ENCODE data around the gene ST3GAL2.

Gene ST3GAL2

DNA sequence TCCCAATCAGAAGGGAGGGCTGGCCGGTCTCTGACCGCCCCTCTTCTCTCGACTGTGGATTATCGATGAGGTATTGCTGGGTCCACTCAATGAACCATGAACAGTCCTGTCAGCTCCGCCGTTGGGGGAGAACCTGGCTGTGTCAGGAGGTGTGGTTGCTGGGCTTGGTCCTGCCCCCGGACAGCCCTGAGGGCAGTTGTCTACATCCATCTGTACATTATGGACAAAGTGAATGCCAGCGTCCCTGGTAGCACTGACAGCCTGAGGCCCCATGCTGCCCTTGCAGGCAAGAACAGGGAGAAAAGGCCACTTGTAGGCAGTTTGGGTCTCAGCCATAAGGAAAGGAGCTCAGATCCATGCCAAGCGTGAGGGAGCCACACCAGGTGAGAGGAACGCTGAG lies 38.9 kb downstream of the ST3GAL2 start:
- DNase-seq (ENCODE audit: extremely low read depth, low read depth): no peak
- TF ChIP-seq, protein P1, sequence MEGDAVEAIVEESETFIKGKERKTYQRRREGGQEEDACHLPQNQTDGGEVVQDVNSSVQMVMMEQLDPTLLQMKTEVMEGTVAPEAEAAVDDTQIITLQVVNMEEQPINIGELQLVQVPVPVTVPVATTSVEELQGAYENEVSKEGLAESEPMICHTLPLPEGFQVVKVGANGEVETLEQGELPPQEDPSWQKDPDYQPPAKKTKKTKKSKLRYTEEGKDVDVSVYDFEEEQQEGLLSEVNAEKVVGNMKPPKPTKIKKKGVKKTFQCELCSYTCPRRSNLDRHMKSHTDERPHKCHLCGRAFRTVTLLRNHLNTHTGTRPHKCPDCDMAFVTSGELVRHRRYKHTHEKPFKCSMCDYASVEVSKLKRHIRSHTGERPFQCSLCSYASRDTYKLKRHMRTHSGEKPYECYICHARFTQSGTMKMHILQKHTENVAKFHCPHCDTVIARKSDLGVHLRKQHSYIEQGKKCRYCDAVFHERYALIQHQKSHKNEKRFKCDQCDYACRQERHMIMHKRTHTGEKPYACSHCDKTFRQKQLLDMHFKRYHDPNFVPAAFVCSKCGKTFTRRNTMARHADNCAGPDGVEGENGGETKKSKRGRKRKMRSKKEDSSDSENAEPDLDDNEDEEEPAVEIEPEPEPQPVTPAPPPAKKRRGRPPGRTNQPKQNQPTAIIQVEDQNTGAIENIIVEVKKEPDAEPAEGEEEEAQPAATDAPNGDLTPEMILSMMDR (IDR thresholded peaks at IDR 0.05; ENCODE audit: low read depth, low read length): no peak

DNA sequence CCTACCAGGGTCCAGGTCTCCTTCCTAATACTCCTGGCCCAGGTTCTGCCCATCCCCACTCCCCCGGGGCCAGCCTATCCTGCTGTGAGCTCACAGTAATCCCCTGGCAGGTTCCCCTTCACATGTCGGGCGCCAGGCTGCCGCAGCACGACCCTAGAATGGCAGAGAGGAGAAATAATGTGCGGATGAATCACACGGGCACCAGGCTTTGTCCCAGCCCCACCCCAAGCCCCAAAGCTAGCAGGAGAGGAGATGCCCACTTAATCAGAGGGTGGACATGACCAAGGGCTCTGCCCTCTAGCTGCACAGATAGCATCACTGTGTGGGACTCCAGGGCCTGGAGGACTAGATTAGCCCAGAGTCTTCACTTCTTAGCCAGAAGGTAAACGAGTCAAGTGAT lies 39.5 kb downstream of the ST3GAL2 start:
- TF ChIP-seq, protein P1 (IDR thresholded peaks at IDR 0.05; ENCODE audit: low read depth, low read length): no peak
- no peak for DNase-seq (ENCODE audit: extremely low read depth, low read depth)

DNA sequence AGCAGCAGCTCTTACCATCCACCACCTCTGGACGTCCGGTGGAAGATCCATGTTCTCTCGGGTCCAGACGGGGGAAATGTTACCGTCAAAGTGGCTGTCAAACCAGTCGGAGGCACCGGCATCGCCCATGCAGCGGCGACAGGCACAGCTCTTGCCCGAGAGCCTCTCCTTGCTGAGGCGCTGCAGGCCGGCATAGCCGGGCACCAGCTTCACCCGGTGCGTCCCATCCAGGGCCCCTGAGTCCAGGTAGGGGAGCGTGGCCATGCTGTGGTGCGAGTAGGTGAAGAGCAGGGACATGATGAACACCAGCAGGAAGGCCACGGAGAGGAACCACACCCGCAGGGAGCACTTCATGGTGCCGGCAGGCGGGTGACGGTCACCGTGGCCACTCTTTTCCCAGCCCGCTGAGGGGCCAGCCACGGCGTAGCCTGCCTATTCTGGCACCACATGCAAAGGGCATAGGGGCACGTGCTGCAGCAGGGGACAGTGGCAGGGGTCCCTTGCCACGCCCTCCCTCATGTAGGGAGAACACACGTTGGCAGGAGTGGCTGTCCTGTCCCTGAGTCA lies 40.6 kb downstream of the ST3GAL2 start:
- no peak for DNase-seq (ENCODE audit: extremely low read depth, low read depth)
- TF ChIP-seq, protein P1 (IDR thresholded peaks at IDR 0.05; ENCODE audit: low read depth, low read length): no peak

DNA sequence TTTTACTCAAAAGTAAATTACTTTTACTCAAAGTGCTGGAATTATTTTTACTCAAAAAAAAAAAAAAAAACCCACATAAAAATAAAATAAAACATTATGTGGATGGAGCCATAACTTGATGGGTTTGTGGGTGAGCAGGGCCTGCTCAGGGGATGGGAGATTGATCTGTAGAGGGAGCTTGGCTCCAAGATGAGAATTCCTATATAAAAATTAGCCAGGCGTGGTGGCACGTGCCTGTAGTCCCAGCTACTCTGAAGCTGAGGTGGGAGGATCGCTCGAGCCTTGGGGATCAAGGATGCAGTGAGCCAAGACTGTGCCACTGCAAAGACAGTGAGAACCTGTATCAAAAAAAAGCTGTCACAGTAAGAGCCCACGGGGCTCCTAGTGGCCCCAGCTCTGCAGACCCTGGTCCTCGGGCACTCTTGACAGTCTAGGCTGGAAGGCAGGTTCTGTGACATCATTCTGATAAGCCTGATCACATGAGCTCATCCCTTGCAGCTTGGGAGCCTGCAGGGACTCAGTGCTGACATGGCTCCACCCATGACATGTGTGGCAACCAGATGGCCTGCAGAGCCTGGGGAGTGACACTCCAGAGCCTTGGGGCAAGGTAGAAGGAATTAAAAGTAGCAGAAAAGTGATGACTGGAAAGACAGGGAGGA lies 42.5 kb downstream of the ST3GAL2 start:
- DNase-seq (ENCODE audit: extremely low read depth, low read depth): no peak
- TF ChIP-seq, protein P1 (IDR thresholded peaks at IDR 0.05; ENCODE audit: low read depth, low read length): no peak

DNA sequence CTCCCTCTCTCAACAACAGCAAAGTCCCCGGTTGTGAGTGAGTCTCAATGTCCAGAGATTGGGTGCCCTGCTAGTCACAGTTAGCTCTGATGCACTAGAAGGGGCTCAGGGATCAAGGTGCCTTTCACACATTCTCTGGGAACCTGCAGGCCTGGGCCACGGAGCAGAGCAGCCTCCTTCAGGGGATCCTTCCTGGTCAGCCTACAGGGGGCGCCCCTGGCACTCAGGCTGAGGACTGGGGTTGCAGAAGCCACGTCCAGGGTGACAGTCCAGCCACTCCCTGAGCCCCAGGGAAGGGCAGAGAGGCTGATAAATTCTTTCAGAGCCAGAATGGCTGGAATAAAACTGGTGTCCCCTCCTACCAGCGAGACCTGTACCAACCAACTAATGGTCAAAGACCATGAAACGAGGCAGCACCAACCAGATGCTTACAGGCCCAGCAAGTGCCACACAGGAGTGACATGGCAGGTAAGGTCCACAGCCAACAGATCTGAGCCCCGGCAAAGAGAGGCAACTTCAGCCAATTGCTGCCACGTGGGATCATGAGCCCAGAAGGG lies 43.5 kb downstream of the ST3GAL2 start:
- TF ChIP-seq, protein P1 (IDR thresholded peaks at IDR 0.05; ENCODE audit: low read depth, low read length): peak; percentile 66
- no peak for DNase-seq (ENCODE audit: extremely low read depth, low read depth)

DNA sequence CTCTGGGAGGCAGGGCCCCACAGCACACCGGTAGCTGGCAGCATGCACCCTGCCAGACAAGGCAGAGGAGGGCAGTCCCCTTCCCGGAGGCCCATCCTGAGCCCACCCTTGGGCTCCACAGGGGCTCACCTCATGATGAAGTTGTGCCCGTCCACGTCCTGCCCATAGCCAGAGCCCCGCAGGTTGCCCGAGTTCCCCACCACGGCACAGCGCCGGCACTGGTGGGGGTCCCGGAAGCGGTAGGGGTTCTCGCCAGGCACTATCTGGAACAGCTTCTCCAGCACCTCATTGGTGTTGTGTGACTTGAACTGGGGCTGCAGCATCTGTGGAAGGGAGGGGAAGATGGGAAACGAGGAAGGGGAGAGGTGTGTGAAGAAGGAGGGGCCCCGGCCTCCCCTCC lies 44.0 kb downstream of the ST3GAL2 start:
- no peak for DNase-seq (ENCODE audit: extremely low read depth, low read depth)
- TF ChIP-seq, protein P1 (IDR thresholded peaks at IDR 0.05; ENCODE audit: low read depth, low read length): no peak

DNA sequence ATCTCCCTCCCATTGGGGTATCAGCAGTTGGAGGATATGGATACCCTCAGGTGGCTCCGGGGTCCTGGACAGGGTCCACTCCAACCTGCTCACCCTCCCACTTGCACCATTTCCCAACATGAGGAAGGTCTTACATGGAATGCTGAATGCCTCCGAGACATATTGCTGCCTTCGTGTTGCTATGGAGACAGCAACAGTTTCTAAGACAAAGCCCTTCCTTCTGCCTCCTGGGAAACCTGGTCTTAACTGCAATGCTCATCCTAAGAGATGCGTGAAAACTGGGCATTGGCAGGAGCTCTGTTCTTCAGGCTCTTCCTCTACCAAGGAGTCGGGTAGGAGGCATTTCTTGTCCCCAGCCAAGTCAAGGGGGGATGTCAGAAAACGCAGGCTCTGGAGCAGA lies 45.2 kb downstream of the ST3GAL2 start:
- TF ChIP-seq, protein P1 (IDR thresholded peaks at IDR 0.05; ENCODE audit: low read depth, low read length): no peak
- DNase-seq (ENCODE audit: extremely low read depth, low read depth): no peak

Measured in AG09319 (cell line).